Measurements from ENCODE around the gene COBL. TPM values are rescaled to one million over a fixed set of nuclear protein-coding genes. Genes with fewer than 3 reads are reported as not detected.

Gene COBL
- total RNA-seq, 1 experiment from 2014 or later = 52.3 TPM

- H3K23ac ChIP-seq (ENCODE audit: insufficient read length, low read depth, low read length) = no peak overlapping the region
- TF ChIP-seq, protein P1, sequence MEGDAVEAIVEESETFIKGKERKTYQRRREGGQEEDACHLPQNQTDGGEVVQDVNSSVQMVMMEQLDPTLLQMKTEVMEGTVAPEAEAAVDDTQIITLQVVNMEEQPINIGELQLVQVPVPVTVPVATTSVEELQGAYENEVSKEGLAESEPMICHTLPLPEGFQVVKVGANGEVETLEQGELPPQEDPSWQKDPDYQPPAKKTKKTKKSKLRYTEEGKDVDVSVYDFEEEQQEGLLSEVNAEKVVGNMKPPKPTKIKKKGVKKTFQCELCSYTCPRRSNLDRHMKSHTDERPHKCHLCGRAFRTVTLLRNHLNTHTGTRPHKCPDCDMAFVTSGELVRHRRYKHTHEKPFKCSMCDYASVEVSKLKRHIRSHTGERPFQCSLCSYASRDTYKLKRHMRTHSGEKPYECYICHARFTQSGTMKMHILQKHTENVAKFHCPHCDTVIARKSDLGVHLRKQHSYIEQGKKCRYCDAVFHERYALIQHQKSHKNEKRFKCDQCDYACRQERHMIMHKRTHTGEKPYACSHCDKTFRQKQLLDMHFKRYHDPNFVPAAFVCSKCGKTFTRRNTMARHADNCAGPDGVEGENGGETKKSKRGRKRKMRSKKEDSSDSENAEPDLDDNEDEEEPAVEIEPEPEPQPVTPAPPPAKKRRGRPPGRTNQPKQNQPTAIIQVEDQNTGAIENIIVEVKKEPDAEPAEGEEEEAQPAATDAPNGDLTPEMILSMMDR (conservative IDR thresholded peaks at IDR 0.05) = no peak
- Mint-ChIP-seq H3K27ac (peak overlapping the region in 1 of 3 experiments; percentile 29; a peak in 1 of 7 replicates), H3K36me3 (ENCODE audit: insufficient read depth in 1 of 3, low read depth in 3 of 3) (peaks cover 4 to 24% (median 22%) of the 10 kb centered on the region in 3 experiments), H3K27me3 (ENCODE audit: low read depth) (no peaks in the 10 kb centered on the region), H3K4me1 (peaks cover 27 to 42% of the 10 kb centered on the region in 2 experiments), H3K9me3 (peaks cover 14 to 19% of the 10 kb centered on the region in 2 experiments), H3K4me3 (no peak overlapping the region)
- no peak overlapping the region for H3K27ac ChIP-seq (ENCODE audit: insufficient read length, low read depth, low read length)
- no peak overlapping the region for H3K18ac ChIP-seq (ENCODE audit: insufficient read length, low read depth, low read length)
- H3K79me2 ChIP-seq (ENCODE audit: insufficient read depth, low read length) = no peaks in the 10 kb centered on the region; the same call in 1 of the 2 replicates
- no peak overlapping the region for H2BK20ac ChIP-seq (ENCODE audit: low read depth, low read length, poor library complexity, severe bottlenecking)
- no peak overlapping the region for H2BK120ac ChIP-seq (ENCODE audit: low read depth, low read length, poor library complexity, severe bottlenecking)
- WGBS (ENCODE audit: extremely low coverage, insufficient read length, low lambda C conversion rate) = no CpG with 5 or more reads among the region's 3 CpGs
- H4K5ac ChIP-seq (ENCODE audit: insufficient read length, low read depth, low read length) = no peak overlapping the region
- H3K9me3 ChIP-seq (ENCODE audit: control insufficient read depth, low read depth, low read length) = no peaks in the 10 kb centered on the region
- H3K14ac ChIP-seq (ENCODE audit: insufficient read depth, low read length) = no peak overlapping the region; the same call in 1 of the 2 replicates
- no peak overlapping the region for H3T11ph ChIP-seq (ENCODE audit: low read length)
- no peak overlapping the region for H2BK5ac ChIP-seq (ENCODE audit: insufficient read length, low read length)
- no peak overlapping the region for H2AK5ac ChIP-seq (ENCODE audit: insufficient read length, low read length)
- H3K4me2 ChIP-seq (ENCODE audit: insufficient read depth, insufficient read length, low read length) = no peak overlapping the region
- no peak overlapping the region for H2AFZ ChIP-seq (ENCODE audit: low read length)
- H3K9ac ChIP-seq (ENCODE audit: extremely low read depth, insufficient read length, low read length) = no peak overlapping the region
- no peaks in the 10 kb centered on the region for H4K20me1 ChIP-seq (ENCODE audit: control insufficient read depth, insufficient read depth, insufficient read length)
- peaks cover 6% of the 10 kb centered on the region for H3K4me1 ChIP-seq (ENCODE audit: insufficient read depth, low read length)
- no peak overlapping the region for H4K91ac ChIP-seq (ENCODE audit: insufficient read length, low read depth, low read length)
- H2BK15ac ChIP-seq (ENCODE audit: low read depth, low read length) = no peak overlapping the region
- no peak overlapping the region for H4K8ac ChIP-seq (replicated peaks; ENCODE audit: insufficient read length, low read depth, low read length)
- H3K79me1 ChIP-seq (ENCODE audit: insufficient read depth, low read depth, low read length, poor library complexity, severe bottlenecking) = no peaks in the 10 kb centered on the region
- no peak overlapping the region for H3K4ac ChIP-seq (ENCODE audit: low read depth, low read length)
- DNase-seq = no peak
- no peaks in the 10 kb centered on the region for H3K27me3 ChIP-seq (ENCODE audit: insufficient read depth, low read length)
- no peak overlapping the region for H3K56ac ChIP-seq (ENCODE audit: insufficient read length, low read depth, low read length)
- no peaks in the 10 kb centered on the region for H3K23me2 ChIP-seq (ENCODE audit: insufficient read length, low read depth, low read length, poor library complexity, severe bottlenecking)
- H2BK12ac ChIP-seq (ENCODE audit: insufficient read length, low read depth, low read length) = no peak overlapping the region
Observed at GRCh38 chr7:51210766-51211165, 105.8 kb downstream of the COBL start.

All from H9 (cell line).